ENCODE measurements around the gene MATR3.

MATR3 gene

DNA sequence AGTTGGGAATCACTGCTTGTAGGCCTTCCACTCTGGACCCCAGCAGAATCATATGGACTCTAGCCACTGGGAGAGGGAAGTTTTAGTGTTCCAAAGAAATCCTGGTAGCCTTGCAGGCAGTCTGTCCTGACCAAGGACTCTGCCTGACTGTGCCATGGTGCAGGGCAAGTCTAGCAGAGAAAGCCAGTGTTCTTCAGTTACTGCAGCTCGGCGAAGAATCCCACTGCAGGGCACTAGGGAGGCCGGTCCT lies 20.3 kb upstream of the MATR3 start:
- no peak for DNase-seq

DNA sequence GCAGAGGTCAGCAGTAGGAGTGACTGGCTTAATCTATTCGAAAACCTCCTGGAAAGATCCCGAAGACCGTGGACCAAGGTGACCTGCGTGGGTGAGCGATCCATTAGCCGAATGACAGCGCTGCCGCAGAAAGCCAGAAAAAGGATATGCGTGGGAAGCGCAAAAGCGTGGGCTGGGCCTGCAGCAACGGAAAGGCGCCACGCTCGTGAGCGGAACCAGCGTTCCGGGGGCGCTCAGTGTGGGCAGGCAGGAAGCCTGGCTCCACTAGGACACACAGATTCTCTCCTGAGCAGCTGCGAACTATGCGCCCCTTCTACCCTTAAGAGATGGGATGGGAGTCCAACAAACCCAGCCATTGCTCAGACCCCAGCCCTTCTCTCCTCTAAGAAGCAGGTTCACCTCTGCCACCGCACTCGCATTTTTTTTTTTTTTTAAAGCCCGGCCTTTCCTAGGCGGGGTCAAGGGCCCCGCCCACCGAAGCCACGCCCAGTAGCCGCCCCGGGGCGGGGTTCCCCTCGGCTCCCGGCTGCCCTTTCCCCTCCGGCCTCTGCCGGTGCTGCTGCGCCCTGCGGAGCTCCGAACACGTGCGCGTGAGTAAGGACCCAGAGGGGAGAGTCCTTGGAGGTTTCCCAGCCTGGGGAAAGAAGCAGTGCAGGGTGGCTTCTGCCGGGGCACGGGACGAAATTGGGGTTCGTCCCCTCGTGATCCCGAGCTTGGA lies 19.8 kb upstream of the MATR3 start:
- DNase-seq: peak; percentile 75 to 89

DNA sequence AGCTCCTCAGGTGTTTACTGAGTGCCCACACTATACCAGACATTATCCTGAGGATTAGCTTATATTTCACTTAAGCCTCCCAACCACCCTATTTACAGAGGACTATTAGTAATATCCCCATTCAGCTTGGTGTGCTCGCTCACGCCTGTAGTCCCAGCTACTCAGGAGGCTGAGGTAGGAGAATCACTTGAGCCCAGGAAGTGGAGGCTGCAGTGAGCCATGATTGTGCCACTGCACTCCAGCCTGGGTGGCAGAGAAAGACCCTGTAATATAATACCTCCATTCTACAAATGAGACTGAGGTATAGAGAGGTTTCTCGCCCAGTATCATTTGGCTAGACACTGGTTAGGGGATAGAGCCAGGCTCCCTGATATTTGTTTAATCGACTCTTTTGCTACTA lies 18.0 kb upstream of the MATR3 start:
- no peak for DNase-seq

DNA sequence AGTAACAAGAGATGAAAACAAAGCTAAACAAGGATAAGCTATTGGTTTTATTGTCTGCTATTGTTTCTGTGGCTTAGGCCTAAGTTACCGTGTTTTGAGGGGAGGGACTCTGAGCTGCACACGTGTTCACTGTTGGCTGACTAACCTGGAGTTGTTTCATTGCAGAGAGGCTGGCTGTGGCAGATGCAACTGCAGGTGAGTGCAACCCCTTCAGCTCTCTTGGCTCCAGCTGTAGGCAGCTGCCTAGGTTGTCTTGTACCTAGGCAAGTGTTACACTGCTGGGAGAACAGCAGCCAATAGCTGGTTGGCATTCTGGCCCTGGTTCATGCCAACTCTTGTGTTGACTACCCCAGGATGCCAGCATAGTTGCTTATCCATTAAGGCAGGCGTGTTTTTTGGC lies 17.6 kb upstream of the MATR3 start:
- DNase-seq: no peak

DNA sequence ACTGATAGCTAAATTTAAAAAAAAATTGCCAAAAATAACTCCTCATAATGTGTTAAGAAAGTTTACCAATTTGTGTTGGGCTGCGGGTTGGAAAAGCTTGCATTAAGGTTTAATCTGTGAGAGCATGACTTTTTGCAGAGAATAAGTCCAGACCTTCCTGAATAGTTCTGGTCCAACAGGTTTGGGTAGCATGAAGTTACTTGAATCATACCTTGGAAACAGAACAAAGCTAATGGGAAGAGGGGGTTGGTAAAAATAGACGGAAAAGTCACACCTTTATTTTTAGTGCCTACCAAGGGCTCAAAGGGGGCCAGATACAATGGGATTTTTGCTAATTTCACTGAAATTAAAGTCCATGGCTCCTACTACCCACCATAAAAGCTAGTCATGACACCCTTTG lies 17.1 kb upstream of the MATR3 start:
- no peak for DNase-seq

DNA sequence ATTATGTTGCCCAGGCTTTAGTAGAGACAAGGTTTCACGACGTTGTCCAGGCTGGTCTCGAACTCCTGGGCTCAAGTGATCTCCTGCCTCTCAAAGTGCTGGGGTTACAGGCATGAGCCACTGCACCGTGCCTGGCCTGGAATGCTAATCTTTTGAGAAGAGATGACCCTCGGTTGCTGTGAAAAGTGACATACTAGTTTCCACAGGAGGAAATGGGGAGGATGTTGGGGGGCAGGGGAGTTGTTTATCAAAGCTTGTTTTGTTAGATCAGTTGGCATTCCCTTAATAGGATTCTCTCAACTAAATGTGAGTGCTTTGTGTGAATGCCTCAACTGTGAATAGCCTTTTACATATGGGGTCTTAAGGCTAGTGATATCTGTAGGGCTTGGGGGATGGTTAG lies 16.4 kb upstream of the MATR3 start:
- DNase-seq: no peak

DNA sequence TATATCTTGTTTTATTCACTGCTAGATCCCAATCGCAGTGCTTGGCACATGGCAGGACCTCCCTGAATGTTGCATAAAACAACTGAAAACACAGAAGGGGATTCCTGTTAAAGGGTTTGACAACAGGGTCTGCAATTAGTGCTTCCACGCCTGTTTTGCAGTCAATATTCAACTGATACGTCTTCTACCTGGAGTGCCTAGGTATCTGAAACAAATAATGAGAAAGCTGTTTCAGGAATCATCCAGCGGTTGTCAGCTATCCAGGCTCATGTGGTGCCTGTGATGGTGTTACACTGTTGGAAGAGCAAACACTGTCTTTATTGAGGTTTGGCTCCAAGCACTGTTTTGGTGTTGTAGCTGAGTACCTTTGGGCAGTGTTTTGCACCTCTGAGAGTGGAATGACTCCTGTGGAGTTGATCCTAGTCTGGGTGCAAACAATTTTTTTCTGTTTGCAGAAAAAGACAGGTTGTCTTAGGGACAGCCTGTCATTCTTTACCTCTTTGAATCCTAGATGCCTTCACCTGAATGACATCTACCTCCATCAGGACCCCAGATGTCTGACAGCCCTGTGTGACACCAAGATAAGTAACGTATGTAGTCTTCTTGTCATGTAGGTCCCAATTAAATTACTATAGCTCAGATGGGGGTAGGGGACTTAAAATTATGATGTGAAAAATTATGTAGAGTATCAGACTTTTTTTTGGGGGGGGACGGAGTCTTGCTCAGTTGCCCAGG lies 14.8 kb upstream of the MATR3 start:
- DNase-seq: no peak

DNA sequence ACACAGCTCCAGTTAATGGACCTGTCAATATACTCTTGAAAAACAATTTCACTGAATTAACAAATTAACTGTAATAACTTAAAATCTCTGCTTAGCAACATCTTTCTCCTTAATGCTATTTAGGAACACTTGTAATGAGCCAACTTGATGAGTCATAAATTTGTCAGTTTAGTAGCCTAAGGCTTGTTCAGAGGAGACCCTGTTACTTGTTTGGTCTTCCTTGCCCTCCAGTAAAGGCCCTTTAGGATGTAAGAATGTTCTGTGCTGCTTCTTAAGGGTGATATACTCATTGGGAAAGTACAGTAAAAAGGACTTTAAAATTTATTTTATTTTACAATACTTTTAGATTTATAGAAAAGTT lies 11.4 kb upstream of the MATR3 start:
- DNase-seq: no peak

DNA sequence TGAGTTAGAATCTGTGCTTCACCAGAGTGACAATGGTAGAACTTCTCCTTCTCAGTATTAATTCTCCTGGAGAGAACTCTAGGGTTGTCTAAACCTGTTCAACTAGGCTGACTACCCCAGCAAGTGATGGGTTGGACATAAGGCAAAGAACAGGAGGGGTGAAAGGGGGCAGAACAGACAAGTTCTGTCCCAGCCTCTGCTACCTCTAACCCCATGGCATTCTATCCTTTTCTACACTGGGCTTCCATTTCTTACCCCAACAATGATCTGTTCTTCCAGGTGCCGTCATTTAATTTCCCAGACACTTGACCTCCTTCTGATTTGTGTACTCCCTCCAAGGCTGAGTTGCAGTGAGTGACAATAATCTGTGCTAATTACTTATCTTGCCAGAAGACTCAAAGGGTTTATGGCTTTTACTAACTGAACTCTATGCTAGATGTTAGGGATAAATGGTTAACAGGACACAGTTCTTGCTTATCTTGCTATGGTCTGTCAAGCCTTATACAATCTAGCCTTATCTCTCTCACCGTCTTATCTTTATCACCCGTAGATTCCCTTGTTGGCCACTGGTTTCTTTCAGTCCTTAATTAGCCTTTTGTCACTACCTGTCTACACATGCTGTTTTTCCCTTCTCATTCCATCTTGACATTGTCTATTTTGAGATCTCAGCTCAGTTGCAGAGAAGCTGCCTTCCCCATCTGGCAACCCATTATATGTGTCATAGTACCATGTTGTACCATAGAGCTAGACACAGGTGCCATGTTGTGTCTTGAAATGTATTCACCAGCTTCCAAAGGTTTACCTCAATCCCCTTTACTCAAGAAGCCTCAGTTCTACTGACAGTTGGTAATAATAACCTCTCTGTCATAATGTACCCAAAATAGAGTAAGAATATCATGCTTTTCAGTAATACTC lies 10.0 kb upstream of the MATR3 start:
- no peak for DNase-seq

DNA sequence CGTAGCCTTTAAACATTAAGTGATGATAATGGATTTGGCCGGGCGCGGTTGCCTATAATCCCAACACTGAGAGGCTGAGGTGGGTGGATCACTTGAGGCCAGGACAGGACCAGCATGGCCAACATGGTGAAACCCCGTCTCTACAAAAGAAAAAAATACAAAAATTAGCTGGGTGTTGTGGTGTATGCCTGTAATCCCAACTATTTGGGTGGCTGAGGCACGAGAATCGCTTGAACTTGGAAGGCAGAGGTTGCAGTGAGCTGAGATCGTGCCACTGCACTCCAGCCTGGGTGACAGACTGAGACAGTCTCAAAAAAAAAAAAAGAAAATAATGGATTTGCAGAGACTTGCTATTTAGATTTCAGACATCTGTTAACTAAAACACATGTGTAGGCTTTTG lies 9.2 kb upstream of the MATR3 start:
- no peak for DNase-seq

DNA sequence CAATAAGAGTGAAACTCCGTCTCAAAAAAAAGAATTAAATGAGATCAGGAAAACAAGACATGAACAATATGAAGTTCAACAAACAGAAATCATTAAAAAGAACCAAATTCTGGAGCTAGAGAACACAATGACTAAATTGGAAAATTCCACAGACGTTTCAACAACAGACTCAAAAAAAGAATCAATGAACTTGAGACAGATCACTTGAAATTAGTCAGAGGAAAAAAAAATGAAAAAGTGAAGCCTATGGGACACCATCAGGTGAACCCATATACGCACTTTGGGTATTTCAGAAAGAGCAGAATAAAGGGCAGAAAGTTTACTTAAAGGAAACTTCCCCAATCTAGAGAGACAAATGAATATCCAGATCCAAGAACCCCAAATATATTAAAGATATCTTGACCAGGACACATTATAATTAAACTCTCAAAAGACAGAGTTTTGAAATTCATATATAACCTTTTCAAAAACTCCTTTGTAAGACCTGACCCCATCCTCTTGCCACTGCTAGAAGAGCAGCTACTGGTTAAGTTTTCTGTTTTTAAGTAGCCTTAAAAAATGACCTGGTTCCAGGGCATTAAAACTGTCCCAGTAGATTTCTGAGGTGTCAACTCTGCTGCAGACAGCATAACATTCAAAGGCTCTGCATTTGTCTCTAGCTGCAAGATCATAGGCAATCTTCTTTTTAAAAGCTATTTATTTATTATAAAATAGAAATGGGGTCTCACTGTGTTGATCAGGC lies 7.7 kb upstream of the MATR3 start:
- no peak for DNase-seq

DNA sequence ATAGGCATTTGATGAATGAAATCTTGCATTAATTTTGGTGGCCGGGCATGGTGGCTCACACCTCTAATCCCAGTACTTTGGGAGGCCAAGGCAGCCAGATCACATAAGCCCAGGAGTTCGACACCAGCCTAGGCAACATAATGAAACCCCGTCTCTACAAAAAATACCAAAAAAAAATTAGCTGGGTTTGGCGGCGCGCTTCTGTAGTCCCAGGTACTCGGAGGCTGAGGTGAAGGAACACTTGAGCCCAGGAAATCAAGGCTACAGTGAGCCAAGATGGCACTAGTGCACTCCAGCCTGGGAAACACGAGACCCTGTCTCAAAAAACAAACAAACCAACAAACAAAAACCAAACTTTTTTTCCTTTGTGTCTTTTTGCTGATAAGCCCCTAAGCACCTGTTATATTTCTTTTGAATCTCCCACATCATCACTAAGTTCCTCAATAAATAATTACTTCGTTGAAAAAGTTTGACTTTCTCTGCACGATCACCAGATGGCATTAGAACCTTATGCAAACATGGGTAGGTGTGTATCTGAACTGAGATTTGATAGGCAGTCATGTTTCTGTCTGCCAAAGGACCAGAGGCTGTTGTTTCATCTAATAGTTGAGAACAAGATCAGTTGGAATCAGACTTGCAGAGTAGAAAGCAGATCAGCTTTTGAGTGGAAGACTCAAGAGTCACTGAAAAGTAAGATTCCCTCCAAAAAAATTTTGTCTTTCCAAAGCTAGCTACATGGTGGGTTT lies 5.5 kb upstream of the MATR3 start:
- DNase-seq: no peak

DNA sequence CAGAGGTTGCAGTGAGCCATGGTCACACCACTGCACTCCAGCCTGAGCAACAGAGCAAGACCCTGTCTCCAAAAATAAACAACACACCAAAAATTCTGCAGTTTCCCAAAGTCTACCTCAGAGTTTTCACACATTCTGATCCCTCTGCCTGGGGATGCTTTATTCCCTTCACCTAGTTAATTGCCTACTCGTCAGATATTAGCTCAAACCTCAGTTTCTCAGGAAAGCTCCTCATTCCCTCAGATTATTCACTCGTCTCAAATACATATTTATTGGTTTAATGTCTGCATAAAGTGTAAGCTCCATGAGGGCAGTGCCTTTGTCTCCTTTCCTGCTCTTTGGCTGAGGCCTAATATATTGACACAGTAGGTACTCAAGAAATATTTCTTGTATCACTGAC lies 2.5 kb upstream of the MATR3 start:
- no peak for DNase-seq

DNA sequence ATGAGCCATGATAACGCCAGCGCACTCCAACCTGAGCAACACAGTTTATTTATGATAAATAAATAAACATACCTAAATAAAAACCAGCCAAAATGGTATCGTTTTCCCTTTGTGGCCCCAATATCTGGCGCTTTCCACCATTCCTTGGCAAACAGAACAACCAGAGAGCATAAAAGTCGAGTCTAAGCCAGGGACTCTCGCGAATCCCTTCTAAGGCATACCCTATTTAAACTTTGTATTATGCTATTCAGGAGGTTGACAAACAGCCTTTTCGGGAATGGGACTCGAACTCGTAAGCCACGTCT lies 386 bp upstream of the MATR3 start:
- no peak for DNase-seq

DNA sequence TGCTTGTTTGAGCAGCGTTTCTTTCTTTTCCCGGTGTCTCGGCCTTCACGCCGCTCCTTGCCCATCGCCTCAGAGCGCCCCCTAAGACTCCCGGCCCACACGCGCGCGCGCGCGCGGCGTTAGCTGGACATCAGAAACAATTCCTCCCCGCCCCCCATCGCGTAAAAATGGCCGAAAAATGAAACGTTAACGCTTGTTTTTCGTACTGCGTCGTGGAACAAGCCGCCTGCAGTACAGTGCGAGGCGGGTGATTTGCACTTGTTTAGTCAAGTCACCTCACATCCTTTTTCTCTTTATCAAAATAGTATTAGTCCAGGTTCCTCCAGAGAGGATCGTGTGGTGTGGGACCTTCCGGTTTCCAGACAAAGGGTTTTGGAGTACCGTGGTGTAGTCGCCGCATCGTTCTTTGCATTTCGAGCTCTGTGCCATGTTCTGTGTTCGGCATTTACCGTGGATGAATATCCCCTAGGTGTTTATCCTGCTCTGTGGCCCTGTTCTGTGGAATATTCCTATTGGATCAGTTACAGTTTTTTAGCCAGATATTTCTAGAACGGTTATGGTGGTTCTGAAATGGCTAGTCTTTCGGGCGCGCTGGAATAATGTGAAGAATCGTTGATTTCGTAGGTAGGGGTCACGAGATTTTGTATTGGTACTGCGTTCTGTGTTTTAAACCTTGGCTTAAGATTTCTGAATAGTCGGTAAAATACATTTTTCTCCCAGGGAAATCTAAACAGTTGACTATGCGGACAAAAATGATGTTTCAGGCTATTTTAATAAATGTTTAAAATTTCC lies 1.0 kb downstream of the MATR3 start:
- DNase-seq: peak; percentile 55 to 69

DNA sequence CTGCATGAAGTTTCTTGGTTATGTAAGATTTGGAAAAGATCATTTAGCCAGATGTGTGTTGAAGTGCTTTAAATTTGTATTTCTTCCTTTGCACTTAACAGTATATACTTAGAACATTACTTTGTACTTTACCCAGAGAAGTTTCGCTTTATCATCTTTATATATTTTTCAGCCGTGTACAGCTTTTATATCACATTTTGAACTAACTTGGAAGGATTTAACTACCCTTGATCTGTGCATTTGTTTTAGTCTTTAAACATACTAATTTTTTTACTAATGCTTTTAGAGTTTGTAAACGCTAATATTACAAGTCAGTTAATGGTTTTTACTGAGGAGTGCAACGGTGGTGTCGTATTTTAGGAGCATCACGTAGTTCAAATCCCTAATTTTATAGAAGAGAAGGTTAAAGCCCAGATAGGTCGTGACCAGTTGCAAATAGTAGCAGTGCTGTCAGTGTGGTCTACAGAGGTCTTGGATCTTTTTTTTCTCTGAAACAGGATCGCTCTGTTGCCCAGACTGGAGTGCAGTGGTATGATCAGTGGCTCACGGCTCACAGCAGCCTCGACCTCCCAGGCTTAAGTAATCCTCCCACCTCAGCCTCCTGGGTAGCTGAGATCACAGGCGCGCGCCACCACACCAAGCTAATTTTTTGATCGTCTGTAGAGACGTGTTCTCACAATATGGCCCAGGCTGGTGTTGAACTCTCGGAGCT lies 2.0 kb downstream of the MATR3 start:
- DNase-seq: no peak

DNA sequence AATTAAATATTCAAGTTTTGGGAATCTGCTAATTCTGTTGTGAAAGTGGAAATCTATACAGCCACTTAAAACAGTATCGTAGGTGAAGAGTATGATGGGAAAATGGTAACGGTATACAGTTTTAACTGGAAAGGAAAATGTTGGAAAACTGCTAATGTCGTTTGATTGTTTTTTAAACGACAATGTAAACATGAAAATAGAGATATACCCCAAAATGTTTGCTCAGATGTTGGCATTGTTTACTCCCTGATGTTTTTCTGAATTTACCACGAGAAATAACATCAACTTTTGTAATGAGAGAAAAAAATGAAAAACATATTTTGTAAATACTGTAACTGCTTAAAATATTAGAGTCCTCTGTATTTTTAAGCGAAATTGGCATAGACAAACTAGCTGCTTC lies 2.7 kb downstream of the MATR3 start:
- no peak for DNase-seq

DNA sequence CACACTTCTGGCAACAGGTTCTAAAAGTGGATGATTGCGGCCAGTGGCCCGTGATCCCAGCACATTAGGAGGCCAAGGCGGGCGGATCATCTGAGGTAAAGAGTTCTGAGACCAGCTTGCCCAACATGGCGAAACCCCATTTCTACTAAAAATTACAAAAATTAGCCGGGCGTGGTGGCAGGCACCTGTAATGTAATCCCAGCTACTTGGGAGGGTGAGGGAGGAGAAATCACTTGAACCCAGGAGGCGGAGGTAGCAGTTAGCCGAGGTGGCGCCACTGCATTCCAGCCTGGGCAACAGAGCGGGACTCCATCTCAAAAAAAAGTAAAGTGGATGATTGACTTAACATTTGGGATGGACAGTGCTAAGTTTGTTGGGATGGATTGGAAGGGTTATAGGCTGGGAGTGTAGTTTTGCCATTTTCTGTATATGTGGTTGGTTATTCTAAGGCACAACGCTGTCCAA lies 3.4 kb downstream of the MATR3 start:
- DNase-seq: no peak

DNA sequence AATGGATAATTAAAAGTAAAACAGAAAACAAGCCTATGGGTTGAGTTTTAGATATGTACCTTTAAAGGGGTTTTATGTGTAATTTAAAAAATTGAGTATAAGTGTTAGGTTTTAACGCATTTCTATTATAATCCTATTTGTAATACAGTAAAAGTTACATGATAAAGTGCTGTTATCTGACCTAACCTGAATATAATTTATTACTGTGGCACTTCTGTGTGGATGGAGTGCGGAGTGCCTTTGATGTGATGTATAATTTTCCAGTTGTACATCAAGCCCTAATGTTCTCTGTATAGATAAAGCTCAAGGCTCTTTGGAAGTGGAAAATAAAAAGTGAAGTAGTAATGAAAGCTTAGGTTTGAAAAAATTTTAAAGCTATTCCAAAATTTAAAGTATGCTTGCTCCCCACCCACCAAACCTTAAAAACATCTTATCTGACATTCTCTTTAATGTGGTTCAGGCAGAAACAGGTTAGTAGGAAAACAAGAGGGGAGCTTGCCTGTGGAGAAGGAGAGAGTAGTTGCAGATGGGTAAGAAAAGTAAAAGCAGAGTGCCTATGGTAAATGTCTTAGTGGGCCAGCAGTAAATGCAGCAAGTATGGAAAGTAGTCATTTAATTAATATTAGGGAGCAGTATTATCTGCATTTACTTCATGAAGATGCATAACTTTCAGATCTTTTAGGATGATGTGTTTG lies 4.0 kb downstream of the MATR3 start:
- no peak for DNase-seq

DNA sequence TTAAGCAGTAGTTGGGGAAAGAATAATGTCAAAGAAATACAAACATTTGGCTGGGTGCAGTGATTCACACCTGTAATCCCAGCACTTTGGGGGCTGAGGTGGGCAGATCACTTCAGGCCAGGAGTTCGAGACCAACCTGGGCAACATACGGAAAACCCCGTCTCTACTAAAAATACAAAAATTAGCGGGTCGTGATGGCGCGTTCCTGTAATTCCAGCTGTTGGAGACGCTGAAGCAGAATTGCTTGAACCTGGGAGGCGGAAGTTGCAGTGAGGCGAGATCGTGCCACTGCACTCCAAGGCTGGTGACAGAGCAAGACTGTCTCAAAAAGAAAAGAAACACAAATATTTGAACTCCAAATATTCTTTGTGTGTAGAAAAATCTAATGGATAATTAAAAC lies 4.7 kb downstream of the MATR3 start:
- no peak for DNase-seq

DNA sequence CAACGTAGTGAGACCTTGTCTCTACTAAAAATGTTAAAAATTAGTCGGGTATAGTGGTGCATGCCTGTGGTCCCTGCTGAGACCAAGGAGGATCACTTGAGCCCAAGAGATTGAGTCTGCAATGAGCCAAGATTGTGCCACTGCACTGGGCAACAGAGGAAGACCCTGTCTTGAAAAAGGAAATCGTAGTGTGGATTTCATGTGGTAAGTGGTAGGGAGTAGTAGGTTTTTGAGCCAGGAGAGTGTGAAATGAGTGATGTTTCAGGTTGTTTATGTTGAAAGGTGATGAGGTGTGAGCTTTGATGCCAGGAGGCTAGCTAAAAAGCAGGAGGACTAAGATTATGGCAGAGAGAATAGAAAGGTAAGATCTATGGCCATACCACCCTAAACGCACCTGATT lies 5.9 kb downstream of the MATR3 start:
- no peak for DNase-seq

Data from NCI-H446 (cell line).